ENCODE results near the gene CSNK2B. TPM values are rescaled to one million over a fixed set of nuclear protein-coding genes. Genes with fewer than 3 reads are reported as not detected.

The CSNK2B gene
- total and polyA plus RNA-seq, 9 of the 15 experiments (the other 6 are each of a cell fraction or from before 2014, with no cell fraction given) = 120 to 1,126 (median 529) TPM

- TF ChIP-seq ZBTB40 (IDR thresholded peaks at IDR 0.05) = peak; percentile 73
- TF ChIP-seq ZBTB40 (CRISPR knock-in tag; IDR thresholded peaks at IDR 0.05) = no peak
- TF ChIP-seq, protein P1, sequence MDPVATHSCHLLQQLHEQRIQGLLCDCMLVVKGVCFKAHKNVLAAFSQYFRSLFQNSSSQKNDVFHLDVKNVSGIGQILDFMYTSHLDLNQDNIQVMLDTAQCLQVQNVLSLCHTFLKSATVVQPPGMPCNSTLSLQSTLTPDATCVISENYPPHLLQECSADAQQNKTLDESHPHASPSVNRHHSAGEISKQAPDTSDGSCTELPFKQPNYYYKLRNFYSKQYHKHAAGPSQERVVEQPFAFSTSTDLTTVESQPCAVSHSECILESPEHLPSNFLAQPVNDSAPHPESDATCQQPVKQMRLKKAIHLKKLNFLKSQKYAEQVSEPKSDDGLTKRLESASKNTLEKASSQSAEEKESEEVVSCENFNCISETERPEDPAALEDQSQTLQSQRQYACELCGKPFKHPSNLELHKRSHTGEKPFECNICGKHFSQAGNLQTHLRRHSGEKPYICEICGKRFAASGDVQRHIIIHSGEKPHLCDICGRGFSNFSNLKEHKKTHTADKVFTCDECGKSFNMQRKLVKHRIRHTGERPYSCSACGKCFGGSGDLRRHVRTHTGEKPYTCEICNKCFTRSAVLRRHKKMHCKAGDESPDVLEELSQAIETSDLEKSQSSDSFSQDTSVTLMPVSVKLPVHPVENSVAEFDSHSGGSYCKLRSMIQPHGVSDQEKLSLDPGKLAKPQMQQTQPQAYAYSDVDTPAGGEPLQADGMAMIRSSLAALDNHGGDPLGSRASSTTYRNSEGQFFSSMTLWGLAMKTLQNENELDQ (CRISPR knock-in tag; IDR thresholded peaks at IDR 0.05; ENCODE audit: borderline replicate concordance) = no peak
- peak; percentile 63 for TF ChIP-seq FIP1L1 (IDR thresholded peaks at IDR 0.05; ENCODE audit: low read depth, low read length, poor library complexity, severe bottlenecking)
- peak; percentile 67 for TF ChIP-seq ATF1 (CRISPR knock-in tag; IDR thresholded peaks at IDR 0.05)
- peak; percentile 98 for TF ChIP-seq ATF1 (tag; IDR thresholded peaks at IDR 0.05)
- peak; percentile 83 for TF ChIP-seq MYC (IDR thresholded peaks at IDR 0.05; ENCODE audit: low read depth, low read length)
- peak; percentile 83; the same call in 1 of the 2 replicates for TF ChIP-seq MYC (CRISPR knock-in tag; IDR thresholded peaks at IDR 0.05; ENCODE audit: borderline replicate concordance, low read depth)
- peak; percentile 61; the same call in 1 of the 2 replicates for TF ChIP-seq ZNF165 (CRISPR knock-in tag; IDR thresholded peaks at IDR 0.05; ENCODE audit: borderline replicate concordance)
- peak; percentile 96 for TF ChIP-seq RBFOX2 (IDR thresholded peaks at IDR 0.05; ENCODE audit: low read depth, low read length)
- TF ChIP-seq ETV1 (tag; conservative IDR thresholded peaks at IDR 0.05; ENCODE audit: low read depth) = peak; percentile 87
- peak; percentile 31 for TF ChIP-seq PHF20 (IDR thresholded peaks at IDR 0.05; ENCODE audit: partially characterized antibody)
- peak; percentile 49; the same call in 1 of the 2 replicates for TF ChIP-seq NFIC (IDR thresholded peaks at IDR 0.05)
- TF ChIP-seq C11orf30 (IDR thresholded peaks at IDR 0.05; ENCODE audit: low read depth) = peak; percentile 22; the same call in 1 of the 2 replicates
- no peak for TF ChIP-seq RBM25 (IDR thresholded peaks at IDR 0.05; ENCODE audit: low read depth, low read length, severe bottlenecking)
Measured at GRCh38 chr6:31702819-31703716, 37.2 kb downstream of the CSNK2B start, which contains the start of gene ABHD16A (continued).
